ENCODE results near the gene KCNQ1. TPM values are rescaled to one million over a fixed set of nuclear protein-coding genes. Genes with fewer than 3 reads are reported as not detected.

Gene KCNQ1
- total RNA-seq, 1 experiment from 2014 or later, result not detected

GRCh38 chr11:2421226-2421994 is 23.4 kb upstream of the KCNQ1 start:
- Histone ChIP-seq H3K27ac (no peak overlapping the region), H2AFZ (no peak overlapping the region), H3K4me1 (replicated peaks; ENCODE audit: insufficient read depth) (no peaks in the 10 kb centered on the region), H3K79me2 (ENCODE audit: low read depth) (no peaks in the 10 kb centered on the region), H3K4me3 (no peak overlapping the region), H3F3A (ENCODE audit: insufficient read depth, low read depth) (no peaks in the 10 kb centered on the region), H3K9me2 (ENCODE audit: insufficient read depth) (no peaks in the 10 kb centered on the region), H4K20me1 (ENCODE audit: insufficient read depth) (no peaks in the 10 kb centered on the region), H3K9me3 (ENCODE audit: insufficient read depth, low read depth) (no peaks in the 10 kb centered on the region), H3K4me2 (no peak overlapping the region), H3K36me3 (ENCODE audit: low read depth) (no peaks in the 10 kb centered on the region), H3K27me3 (ENCODE audit: insufficient read depth, low read depth) (peaks cover 17% of the 10 kb centered on the region; the same call in 1 of the 2 replicates)
- BruUV-seq (replicated peaks), result no TSS peak
- ChIA-PET POLR2A (ENCODE audit: unreplicated experiment) (interaction anchor here (0.5 to 0.6 kb wide), 2 partner anchors 489 to 495 kb away, joined by 3 read pairs; no protein-coding TSS in a partner anchor), CTCF (interaction anchor here (2.8 kb wide), 1 partner anchor 116 kb away, joined by 29 read pairs; no protein-coding TSS in a partner anchor)
- intact Hi-C loops (cut with micrococcal nuclease; ENCODE audit: unreplicated experiment), result no loop called here
- no peak for DNase-seq
- TF ChIP-seq, protein P1, sequence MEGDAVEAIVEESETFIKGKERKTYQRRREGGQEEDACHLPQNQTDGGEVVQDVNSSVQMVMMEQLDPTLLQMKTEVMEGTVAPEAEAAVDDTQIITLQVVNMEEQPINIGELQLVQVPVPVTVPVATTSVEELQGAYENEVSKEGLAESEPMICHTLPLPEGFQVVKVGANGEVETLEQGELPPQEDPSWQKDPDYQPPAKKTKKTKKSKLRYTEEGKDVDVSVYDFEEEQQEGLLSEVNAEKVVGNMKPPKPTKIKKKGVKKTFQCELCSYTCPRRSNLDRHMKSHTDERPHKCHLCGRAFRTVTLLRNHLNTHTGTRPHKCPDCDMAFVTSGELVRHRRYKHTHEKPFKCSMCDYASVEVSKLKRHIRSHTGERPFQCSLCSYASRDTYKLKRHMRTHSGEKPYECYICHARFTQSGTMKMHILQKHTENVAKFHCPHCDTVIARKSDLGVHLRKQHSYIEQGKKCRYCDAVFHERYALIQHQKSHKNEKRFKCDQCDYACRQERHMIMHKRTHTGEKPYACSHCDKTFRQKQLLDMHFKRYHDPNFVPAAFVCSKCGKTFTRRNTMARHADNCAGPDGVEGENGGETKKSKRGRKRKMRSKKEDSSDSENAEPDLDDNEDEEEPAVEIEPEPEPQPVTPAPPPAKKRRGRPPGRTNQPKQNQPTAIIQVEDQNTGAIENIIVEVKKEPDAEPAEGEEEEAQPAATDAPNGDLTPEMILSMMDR (conservative IDR thresholded peaks at IDR 0.05), result no peak
- no peak for TF ChIP-seq EZH2 (IDR thresholded peaks at IDR 0.05; ENCODE audit: low read depth)

GRCh38 chr11:2421996-2422395 is 22.8 kb upstream of the KCNQ1 start:
- Histone ChIP-seq H2AFZ (no peak overlapping the region), H3K9me2 (ENCODE audit: insufficient read depth) (no peaks in the 10 kb centered on the region), H3K9me3 (ENCODE audit: insufficient read depth, low read depth) (no peaks in the 10 kb centered on the region), H4K20me1 (ENCODE audit: insufficient read depth) (no peaks in the 10 kb centered on the region), H3K4me2 (no peak overlapping the region), H3K27ac (no peak overlapping the region), H3K4me1 (replicated peaks; ENCODE audit: insufficient read depth) (no peaks in the 10 kb centered on the region), H3K27me3 (ENCODE audit: insufficient read depth, low read depth) (peaks cover 23% of the 10 kb centered on the region), H3K79me2 (ENCODE audit: low read depth) (no peaks in the 10 kb centered on the region), H3K36me3 (ENCODE audit: low read depth) (no peaks in the 10 kb centered on the region), H3F3A (ENCODE audit: insufficient read depth, low read depth) (no peaks in the 10 kb centered on the region), H3K4me3 (no peak overlapping the region)
- CTCF ChIA-PET, result no interaction called here
- DNase-seq, result no peak
- intact Hi-C loops (cut with micrococcal nuclease; ENCODE audit: unreplicated experiment), result no loop called here
- TF ChIP-seq, protein P1 (conservative IDR thresholded peaks at IDR 0.05), result no peak
- no peak for TF ChIP-seq EZH2 (IDR thresholded peaks at IDR 0.05; ENCODE audit: low read depth)
- POLR2A ChIA-PET (ENCODE audit: unreplicated experiment), result interaction anchor here (0.6 kb wide), 1 partner anchor 495 kb away, joined by 3 read pairs; no protein-coding TSS in a partner anchor
- no TSS peak for BruUV-seq (replicated peaks)

GRCh38 chr11:2422461-2423156 is 22.2 kb upstream of the KCNQ1 start:
- H3K4me1 ChIP-seq (replicated peaks; ENCODE audit: insufficient read depth), result no peaks in the 10 kb centered on the region
- H3K27ac ChIP-seq, result no peak overlapping the region
- TF ChIP-seq EZH2 (IDR thresholded peaks at IDR 0.05; ENCODE audit: low read depth), result no peak
- TF ChIP-seq, protein P1 (conservative IDR thresholded peaks at IDR 0.05), result no peak
- ChIA-PET CTCF (no interaction called here), POLR2A (ENCODE audit: unreplicated experiment) (no interaction called here)
- H3K9me3 ChIP-seq (ENCODE audit: insufficient read depth, low read depth), result no peaks in the 10 kb centered on the region
- no TSS peak for BruUV-seq (replicated peaks)
- no peak for DNase-seq
- no peak overlapping the region for H2AFZ ChIP-seq
- H3K4me3 ChIP-seq, result no peak overlapping the region
- intact Hi-C loops (cut with micrococcal nuclease; ENCODE audit: unreplicated experiment), result no loop called here
- H3K4me2 ChIP-seq, result no peak overlapping the region
- H3F3A ChIP-seq (ENCODE audit: insufficient read depth, low read depth), result no peaks in the 10 kb centered on the region
- H3K36me3 ChIP-seq (ENCODE audit: low read depth), result no peaks in the 10 kb centered on the region
- H4K20me1 ChIP-seq (ENCODE audit: insufficient read depth), result no peaks in the 10 kb centered on the region
- no peaks in the 10 kb centered on the region for H3K9me2 ChIP-seq (ENCODE audit: insufficient read depth)
- no peaks in the 10 kb centered on the region for H3K79me2 ChIP-seq (ENCODE audit: low read depth)
- peaks cover 29% of the 10 kb centered on the region for H3K27me3 ChIP-seq (ENCODE audit: insufficient read depth, low read depth)
